ENCODE measurements around the gene PGF. TPM values are rescaled to one million over a fixed set of nuclear protein-coding genes. Genes with fewer than 3 reads are reported as not detected.
"Not testable (repeated sequence)": the region's sequence is repeated elsewhere in the genome, so short reads cannot be mapped to it uniquely, and the experiment has no call there.

PGF gene
- total RNA-seq, result 209 and 564 TPM in 2 replicates

DNA sequence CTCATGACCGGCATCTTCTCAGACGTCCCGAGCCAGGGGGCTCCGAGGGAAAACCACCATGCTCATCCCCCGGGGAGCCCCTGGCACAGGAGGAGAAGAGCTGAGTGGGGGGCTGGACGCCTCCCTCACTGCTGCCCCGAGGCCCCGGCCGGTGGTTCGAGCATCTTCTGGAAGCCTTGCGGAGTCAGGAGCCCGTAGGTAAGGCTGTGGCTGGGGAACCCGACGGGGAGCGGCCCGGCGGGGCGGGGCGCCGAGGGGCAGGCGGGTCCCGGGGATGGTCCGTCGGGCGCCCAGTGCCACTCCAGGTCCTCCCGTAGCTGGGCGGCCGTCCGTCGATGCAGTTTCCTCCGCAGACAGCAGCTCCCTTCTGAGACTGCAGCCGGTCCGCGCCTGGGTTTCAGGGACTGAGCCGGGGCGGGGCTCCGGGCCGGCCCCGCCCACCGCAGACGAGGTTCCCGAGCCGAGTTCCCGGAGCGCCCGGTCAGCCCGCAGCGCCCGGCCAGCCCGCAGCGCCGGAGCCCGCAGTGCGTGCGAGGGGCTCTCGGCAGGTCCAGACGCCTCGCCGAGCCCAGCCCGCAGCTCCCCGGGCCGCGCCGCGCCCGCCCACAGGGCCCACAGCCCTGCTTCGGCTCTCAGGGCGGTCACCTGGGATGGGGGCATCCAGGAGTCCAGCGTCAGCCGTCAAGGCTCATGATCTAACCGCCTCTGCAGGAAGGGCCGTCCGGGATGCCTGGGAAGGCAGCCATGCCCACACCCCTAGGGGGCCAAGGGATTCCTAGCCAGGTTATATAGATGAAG is at the start of gene PGF:
PGF (minus strand) TSS at position 369 of the 798 bp plus-strand sequence; CDS start at position 14, 355 bp downstream.
- no peak for DNase-seq (ENCODE audit: low read depth, low spot score)

DNA sequence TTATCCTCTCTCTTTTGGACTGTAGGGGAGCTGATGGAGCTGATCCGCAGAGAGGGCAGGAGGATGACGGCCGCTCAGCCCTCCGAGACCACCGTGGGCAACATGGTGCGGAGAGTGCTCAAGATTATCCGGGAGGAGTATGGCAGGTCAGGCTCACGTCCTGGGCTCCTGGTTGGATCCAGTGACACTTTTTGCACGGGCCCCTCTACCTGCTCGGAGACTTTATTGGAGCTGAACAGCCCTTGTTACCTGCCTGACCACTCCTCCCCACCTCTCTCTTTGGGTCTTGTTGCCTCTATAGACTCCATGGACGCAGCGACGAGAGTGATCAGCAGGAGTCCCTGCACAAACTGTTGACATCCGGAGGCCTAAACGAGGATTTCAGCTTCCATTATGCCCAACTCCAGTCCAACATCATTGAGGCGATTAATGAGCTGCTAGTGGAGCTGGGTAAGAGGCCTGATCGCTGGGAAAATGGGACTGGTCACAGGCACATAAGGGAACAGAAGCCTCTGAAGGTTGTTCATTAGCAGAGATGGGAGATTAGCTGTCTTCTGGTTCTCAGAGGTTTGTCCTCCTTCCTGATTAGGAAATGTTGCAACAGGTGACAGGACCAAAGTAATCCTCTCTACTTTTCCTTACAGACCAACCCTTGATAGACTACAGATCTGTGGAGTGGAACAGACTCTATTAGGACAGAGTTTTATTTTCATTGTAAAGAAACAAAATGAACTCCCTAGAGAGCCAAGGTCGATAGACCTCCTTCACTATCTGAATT is 48.0 kb upstream of the PGF start:
- no peak for DNase-seq (ENCODE audit: low read depth, low spot score)

DNA sequence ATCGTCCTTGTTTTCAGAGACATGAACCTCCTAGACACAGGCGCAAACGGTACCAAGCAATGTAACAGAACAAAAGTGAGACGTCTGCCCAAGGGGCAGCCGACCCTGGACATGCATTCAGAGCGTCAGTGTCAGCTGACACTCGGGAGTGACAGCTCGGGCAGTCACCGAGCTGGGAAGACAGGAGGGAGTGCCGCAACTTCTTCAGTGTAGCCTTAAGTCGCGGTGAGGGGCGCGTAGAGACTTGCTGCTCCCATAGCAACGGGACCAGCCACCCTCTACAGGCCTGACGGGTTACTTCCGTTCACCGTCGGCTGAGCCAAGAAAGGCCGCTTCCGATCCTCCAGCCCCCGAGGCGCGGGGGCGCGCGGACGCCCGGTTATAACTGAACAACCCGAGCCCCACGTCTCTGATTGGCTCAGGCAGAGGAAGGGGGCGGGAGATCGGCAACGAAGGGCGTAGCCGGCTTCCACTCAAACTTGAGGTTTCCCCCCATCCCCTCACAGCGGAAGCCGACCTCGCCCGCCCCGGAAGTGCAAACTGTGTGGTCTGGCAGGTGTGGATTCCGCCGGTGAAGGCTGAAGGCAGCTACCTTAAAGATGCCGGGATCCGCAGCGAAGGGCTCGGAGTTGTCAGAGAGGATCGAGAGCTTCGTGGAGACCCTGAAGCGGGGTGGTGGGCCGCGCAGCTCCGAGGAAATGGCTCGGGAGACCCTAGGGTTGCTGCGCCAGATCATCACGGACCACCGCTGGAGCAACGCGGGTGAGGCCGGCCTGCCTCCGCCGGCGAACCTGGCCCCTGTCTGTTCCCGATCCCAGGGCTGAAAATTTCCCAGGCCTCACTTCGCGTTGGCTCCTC is 47.2 kb upstream of the PGF start, which contains the start of gene EIF2B2:
EIF2B2 (plus strand) TSS at position 530 of the 858 bp plus-strand sequence; CDS start at position 600, 70 bp downstream.
- peak; percentile 83 for DNase-seq (ENCODE audit: low read depth, low spot score)

DNA sequence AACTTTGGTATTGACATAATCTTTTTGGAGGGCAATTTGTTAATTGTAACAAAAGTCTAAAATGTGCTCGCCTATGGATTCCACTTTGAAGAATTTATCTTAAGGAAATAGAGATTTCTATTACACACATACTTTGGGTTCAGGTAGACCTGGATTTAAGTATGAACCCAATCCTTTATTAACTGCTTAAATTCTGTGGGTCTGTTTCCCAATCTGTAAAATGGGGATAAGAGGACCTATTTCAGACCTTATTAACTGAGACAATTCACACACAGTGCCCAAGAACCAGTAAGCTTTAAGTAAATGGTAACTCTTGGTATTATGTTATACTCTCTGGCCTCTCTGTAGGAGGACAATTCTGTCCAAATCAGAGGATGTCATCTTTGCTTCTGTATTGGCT is 46.5 kb upstream of the PGF start:
- no peak for DNase-seq (ENCODE audit: low read depth, low spot score)

DNA sequence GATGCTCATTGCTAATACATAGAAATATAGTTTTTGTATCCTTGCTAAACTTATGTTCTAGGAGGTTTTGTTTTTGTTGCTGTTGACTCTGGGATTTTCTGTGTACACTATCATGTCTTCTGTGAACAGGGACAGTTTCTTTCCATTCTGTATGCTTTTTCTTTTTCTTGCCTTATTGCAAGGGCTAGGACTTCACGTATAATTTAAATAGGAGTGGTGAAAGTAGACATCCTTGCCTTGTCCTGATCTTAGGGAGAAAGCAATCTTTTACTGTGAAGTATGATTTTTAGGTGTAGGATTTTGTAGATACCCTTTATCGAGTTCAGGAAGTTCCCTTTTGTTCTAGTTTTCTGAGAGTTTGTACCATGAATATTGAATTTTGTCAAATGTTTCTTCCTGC is 45.9 kb upstream of the PGF start:
- DNase-seq (ENCODE audit: low read depth, low spot score), result no peak

DNA sequence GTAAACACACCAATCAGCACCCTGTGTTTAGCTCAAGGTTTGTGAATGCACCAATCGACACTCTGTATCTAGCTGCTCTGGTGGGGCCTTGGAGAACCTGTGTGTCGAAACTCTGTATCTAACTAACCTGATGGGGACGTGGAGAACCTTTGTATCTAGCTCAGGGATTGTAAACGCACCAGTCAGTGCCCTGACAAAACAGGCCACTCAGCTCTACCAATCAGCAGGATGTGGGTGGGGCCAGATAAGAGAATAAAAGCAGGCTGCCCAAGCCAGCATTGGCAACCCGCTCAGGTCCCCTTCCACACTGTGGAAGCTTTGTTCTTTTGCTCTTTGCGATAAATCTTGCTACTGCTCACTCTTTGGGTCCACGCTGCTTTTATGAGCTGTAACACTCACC is 40.4 kb upstream of the PGF start:
- not testable (repeated sequence) for DNase-seq (ENCODE audit: low read depth, low spot score)

DNA sequence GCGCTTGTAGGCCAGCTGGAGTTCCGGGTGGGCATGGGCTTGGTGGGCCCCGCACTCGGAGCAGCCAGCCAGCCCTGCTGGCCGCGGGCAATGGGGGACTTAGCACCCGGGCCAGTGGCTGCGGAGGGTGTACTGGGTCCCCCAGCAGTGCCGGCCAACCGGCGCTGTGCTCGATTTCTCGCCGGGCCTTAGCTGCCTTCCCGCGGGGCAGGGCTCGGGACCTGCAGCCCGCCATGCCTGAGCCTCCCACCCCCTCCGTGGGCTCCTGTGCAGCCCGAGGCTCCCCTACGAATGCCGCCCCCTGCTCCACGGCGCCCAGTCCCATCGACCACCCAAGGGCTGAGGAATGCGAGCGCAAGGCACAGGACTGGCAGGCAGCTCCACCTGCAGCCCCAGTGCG is 38.8 kb upstream of the PGF start:
- DNase-seq (ENCODE audit: low read depth, low spot score), result not testable (repeated sequence)

DNA sequence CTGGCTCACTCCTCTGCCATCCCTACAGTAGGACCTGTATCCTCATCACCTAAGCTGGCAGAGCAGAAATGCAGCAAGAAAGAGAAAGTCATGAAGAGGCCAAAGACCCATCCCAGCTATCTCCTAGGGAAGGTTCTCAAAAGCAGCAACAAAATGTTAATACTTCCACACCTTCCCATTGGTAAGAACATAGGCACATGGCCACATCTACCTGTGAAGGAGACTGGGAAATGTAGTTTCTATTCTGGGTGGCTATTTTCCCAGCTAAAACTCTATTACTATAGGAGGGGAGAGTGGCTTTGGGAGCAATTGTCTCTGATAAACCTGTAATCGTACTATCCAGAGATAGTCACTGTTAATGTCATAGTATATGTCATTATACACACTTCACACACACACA is 33.6 kb upstream of the PGF start:
- no peak for DNase-seq (ENCODE audit: low read depth, low spot score)

DNA sequence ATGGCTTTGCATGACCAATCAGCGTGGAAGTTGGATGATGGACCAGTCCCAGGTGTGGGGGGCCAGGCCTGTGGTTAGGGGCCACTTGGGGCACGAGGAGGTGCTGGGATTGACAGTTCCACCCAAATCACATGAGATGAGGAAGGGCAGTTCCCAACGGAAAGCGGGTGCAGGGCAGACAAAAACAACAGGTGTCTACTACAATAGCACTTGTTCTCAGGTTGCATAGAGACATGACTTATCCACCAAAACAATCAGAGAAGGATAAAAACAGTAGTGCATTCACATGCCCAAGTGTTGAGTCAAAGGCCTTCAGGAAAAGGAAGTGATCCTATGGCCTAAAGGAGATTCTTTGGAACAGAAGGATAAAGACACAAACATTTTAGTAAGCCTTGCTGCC is 32.7 kb upstream of the PGF start:
- peak; percentile 96 for DNase-seq (ENCODE audit: low read depth, low spot score)

DNA sequence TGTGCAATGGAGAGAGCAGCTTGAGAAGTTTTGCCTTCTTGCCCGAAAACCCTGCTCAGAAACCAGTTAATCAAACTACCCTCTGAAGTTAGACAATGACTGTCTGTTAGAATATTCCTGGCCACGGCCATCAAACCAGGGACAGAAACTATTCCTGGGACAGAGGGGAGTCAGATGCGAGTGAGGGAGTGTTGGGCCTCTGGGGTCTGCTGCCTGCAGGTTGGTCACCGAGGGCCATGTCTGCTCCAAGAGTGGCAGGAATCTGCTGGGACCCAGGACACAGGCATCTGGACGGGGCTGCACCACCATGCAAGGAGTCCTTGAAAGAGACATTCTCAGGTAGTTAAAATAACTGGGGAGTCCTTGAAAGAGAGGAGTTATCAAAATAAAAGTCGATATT is 30.4 kb upstream of the PGF start:
- DNase-seq (ENCODE audit: low read depth, low spot score), result no peak

DNA sequence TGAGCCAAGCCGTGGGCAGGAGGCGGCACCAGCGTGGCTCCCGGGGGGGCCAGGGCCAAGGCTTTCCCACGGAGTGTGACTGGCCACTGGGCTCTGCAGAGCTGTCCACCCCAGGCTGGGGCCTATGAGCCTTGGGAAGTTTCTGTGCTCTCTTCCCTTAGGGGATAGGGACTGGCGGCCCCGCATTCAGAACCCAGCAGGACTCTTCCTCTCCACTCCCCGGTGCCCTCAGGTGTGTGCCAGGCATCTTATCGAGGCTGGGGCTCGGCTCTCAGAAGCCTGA is 29.6 kb upstream of the PGF start:
- no peak for DNase-seq (ENCODE audit: low read depth, low spot score)

DNA sequence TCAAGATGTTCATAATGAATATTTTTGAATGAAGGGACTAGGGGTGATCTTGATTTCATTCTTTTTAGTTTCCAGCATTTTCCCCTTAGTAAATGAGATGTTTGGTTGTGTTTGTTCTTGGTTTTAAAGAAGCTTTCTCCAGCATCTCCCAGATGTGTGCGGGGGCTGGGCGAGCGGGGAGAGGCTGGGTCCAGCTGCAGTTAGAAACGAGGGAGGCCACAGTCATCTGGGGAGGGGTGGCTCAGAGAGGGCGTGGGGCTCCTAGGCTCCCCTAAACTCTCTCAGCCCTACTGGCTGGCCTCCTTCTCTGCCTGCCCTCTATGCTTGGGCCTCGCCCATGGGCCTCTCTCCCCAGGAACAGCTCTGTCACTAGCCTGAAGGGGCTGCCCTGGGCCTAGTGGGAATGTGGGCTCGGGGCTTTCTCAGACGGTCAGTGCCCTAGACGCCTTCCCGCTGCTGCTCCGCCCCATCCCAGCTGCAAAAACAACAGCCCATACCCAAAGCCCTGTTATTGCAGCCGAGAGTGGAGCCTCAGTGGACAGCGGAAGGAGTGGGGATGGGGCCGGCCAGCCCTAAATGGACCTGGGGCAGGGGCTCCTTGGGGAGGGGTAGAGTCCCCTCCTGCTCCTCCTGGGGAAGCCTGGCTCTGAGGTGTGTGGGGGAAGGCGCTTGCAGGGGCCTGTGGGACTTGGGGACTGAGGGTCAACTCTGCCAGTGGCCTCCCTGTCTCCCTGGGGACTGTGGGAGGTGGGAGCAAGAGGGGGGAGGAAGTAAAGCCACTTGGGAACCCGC is 29.0 kb upstream of the PGF start:
- DNase-seq (ENCODE audit: low read depth, low spot score), result no peak

DNA sequence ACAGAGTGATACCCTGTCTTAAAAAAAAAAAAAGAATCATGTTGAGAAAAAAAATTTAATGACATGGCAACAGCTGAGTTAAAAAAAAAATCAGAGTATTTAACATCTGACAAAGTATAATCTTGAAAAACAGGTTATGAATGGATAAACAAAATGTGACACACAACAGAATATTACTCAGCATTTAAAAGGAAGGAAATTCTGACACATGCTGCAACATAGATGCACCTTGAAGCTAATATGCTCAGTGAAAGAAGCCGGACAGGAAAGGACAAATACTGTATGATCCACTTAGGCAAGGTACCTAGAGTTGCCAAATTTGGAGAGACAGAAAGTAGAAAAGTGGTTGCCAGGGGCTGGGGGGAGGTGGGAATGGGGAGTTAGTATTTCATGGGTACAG is 27.9 kb upstream of the PGF start:
- peak; percentile 65 for DNase-seq (ENCODE audit: low read depth, low spot score)

DNA sequence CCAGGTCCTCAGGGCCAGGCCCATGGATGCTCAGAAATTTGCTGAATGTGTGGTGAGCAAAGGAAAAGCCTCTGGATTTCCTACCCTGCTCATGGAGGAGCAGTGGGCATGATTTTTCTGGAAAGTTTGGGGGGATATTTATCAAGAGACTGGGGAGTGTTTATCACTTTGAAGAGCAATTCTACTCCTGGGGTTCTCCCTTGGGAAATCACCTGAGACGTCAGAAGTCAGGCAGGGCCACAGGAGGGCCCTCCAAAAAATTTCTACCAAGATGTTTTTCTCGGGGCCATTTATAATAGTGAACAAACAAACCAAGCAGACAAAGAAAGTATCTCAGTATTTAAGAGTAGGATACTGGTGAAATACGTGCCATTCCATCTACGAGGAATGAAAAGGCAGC is 27.3 kb upstream of the PGF start:
- DNase-seq (ENCODE audit: low read depth, low spot score), result no peak

DNA sequence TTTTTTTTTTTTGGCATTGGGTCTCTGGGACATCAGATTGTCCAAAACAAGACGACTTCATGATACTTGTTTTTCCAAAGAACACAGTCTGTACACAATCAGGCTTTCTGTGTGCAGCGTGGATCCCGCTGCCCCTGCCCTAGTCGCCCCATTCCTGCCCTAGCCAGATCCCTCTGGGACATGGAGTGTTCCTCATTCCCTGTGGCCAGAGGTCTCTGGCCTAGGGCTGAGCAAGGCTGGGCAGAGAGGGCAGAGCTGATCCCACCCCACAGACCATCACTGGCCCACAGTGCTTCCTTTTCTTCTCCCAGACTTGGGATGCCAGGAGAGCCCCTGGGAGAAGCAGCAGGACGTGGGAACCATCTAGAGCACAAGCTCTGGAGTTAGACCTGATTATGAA is 26.4 kb upstream of the PGF start:
- DNase-seq (ENCODE audit: low read depth, low spot score), result no peak

DNA sequence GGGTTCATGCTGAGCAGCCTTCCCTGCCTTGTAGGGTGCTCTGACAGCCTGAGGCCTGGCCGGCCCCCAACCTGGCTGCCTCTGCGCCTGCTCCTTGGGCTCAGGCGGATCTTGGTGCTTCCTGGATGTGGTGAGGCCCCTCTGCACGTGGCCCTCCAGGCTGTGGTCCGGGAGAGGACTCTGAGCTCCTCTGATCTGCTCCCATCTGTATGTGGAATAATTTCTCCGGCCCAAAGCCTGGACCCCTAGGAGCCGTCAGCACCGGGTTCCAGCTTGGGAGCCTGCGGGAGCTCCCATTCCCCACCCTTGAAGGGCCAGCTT is 26.0 kb upstream of the PGF start:
- DNase-seq (ENCODE audit: low read depth, low spot score), result no peak

DNA sequence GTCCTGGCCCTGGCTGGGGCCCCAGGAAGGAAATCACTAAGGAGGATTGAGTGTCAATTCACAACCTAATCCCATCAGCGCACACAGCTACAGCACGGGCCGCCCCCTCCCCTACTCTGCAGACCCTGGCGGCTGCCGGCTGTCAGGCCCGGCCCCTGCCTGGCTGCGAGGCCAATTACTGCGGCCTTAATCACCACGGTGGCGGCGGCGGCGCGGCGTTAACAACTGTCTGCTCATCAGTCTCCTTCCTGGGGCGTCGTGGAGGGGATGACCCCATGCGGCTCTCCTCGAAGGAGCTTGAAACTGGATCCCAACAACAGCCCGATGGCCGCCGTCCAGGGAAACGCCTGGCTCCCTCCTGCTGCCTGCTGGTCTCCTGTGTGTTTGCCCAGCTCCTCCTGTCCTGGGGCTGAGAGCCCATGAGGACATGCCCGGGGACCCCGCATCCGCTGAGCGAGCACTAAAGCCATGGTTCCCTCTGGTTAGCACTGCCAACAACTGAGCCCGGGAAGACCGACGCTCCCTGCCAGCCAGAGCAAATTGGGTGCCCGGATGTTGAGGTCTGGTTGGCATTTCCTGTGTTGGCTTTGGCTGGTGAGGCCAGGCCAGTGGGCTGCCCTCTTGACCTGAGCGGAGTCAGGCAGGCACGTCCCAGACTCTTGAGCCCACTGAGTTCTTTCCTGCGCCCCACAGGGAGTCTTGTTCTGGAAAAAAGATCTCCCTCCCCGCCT is 25.5 kb upstream of the PGF start:
- DNase-seq (ENCODE audit: low read depth, low spot score), result no peak

DNA sequence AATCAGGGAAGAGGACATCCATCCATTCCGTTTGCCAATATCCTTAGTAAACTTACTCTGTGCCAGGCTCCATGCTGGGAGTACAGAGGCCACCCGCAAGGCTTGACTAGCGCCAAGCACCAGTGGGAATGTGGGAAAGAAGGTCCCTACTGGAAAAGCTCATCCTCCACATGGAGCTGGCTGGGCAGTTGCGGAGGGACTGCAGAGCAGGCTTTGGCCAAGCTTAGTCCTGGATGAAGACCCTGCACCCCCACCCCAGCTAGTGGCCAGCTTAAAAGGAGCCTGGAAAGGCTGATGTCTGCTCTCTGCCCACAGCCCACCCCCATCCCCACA is 25.0 kb upstream of the PGF start:
- no peak for DNase-seq (ENCODE audit: low read depth, low spot score)

DNA sequence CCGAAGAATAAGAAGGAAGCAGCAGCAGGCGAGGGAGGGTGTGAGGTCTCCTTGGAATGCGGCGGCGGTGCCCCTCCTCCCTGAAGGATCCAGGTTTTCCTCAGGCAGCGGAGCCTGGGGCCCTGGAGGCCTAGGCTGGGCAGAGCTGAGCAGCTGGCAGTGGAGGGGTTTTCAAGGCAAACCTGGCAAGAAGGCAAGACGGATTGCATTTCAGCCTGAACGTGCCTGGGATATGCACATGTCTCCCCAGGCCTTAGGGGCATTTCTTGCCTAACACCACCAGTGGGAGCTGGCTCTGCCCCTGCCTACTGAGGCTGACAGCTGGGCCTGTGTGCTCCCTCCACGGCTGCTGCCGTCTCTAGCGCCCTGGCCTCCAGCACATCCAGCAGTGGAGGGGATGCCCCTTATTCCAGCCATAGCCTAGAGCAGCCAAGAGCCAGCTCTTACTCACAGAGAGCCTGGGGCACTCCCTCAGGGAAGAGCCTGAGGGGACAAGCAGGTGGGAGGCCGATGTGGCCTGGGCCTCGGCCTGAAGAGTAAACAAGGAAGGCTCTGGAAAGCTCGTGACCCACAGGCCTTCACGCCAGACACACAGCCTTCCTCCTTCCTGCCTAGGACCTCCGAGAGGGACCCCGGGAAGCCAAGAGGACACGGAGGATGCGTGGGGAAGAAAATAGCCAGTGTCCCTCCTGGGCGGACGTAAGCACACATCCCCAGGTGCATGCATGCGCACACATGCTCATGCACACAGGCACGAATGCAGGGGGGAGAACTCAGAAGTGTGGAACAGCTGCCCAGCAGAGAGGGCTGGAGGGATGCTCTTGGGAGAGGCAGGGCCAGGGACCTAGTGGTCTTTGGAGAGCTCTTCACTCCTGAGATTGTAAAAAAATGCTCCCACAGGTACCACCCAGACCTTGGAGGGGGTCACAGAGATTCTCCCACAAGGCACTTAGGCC is 24.3 kb upstream of the PGF start:
- DNase-seq (ENCODE audit: low read depth, low spot score), result peak; percentile 32

DNA sequence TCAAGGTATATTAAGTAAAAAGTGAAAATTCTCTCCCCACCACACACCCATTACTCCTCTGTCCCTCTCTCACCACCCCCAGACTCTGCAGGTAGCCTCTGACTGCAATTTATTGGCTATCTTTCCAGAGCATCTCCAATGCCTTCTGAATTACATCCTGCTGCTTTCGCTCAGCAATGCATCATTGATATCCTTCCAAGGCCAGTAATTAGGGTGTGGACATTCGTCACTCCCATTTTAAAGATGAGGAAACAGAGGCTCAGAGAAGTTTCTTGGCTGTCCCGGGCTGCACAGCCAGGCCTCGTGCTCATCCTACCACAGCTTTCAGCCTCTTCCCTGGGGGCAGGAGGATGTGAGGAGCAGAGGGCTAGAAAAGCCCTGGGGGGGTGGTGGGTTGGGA is 23.6 kb upstream of the PGF start:
- no peak for DNase-seq (ENCODE audit: low read depth, low spot score)

Measured in pulmonary artery endothelial cell (primary cell).